Keratinocyte (primary cell): ENCODE data around the gene PRDM1.

Source experiments
- CTCF ChIP-seq, 3 experiments: IDR thresholded peaks in 1 of 3; conservative IDR thresholded peaks in 1 of 3; optimal IDR thresholded peaks in 1 of 3; 2 replicates in 2 of 3; 3 replicates in 1 of 3; pipeline versions ENCODE3 to v1.5.1; 2011; ENCODE audit warnings: low read length in 3 of 3, mild to moderate bottlenecking in 3 of 3, moderate library complexity in 2 of 3, control low read depth in 1 of 3, inconsistent platforms in 1 of 3; ENCODE audit not compliant: insufficient read depth in 2 of 3; ENCODE audit errors: extremely low read depth in 1 of 3
- EZH2 ChIP-seq: IDR thresholded peaks from one replicate; pipeline ENCODE4 v1.6.1; 2012; ENCODE audit warnings: inconsistent platforms, mild to moderate bottlenecking, low read length, moderate library complexity

GRCh38 chr6:106113256-106113959 lies 27.3 kb downstream of the PRDM1 start:
- TF ChIP-seq CTCF (optimal IDR thresholded peaks at IDR 0.05 in 1 of 3, IDR thresholded peaks at IDR 0.05 in 1 of 3, conservative IDR thresholded peaks at IDR 0.05 in 1 of 3; ENCODE audit: extremely low read depth in 1 of 3, insufficient read depth in 2 of 3, low read length in 3 of 3) (no peak), EZH2 (no peak)
